WERI-Rb-1 (cell line): ENCODE results near the gene MBP.

Experiments used
- DNase-seq: peaks from one replicate; pipeline ENCODE4 v3.0.0-alpha.2; 2020
- H3K27ac ChIP-seq: fragments of 250-450 bp; sonication (Bioruptor Pico); 2 replicates; pipeline ENCODE4 v1.5.1; 2020; ENCODE audit warnings: mild to moderate bottlenecking, moderate library complexity
- H3K27me3 ChIP-seq: fragments of 250-450 bp; sonication (Bioruptor Pico); 2 replicates; pipeline ENCODE4 v1.5.1; 2021; ENCODE audit warnings: mild to moderate bottlenecking, low read depth, moderate library complexity; ENCODE audit not compliant: insufficient read depth, severe bottlenecking
- H3K36me3 ChIP-seq: fragments of 250-450 bp; sonication (Bioruptor Pico); 2 replicates; pipeline ENCODE4 v1.5.1; 2020; ENCODE audit warnings: mild to moderate bottlenecking, moderate library complexity
- H3K4me3 ChIP-seq: 2 replicates; pipeline ENCODE4 v1.5.1; 2011; ENCODE audit warnings: low read depth, mild to moderate bottlenecking, control low read depth, low read length
- H3K9me3 ChIP-seq: fragments of 250-450 bp; sonication (Bioruptor Pico); 2 replicates; pipeline ENCODE4 v1.5.1; 2021; ENCODE audit warnings: mild to moderate bottlenecking, moderate library complexity; ENCODE audit not compliant: severe bottlenecking
- TF ChIP-seq, protein P1 (sequence below): IDR thresholded peaks from 2 replicates; pipeline ENCODE4 v1.5.1; 2011; ENCODE audit warnings: low read depth, mild to moderate bottlenecking, control low read depth, inconsistent platforms, low read length

MBP gene

DNA sequence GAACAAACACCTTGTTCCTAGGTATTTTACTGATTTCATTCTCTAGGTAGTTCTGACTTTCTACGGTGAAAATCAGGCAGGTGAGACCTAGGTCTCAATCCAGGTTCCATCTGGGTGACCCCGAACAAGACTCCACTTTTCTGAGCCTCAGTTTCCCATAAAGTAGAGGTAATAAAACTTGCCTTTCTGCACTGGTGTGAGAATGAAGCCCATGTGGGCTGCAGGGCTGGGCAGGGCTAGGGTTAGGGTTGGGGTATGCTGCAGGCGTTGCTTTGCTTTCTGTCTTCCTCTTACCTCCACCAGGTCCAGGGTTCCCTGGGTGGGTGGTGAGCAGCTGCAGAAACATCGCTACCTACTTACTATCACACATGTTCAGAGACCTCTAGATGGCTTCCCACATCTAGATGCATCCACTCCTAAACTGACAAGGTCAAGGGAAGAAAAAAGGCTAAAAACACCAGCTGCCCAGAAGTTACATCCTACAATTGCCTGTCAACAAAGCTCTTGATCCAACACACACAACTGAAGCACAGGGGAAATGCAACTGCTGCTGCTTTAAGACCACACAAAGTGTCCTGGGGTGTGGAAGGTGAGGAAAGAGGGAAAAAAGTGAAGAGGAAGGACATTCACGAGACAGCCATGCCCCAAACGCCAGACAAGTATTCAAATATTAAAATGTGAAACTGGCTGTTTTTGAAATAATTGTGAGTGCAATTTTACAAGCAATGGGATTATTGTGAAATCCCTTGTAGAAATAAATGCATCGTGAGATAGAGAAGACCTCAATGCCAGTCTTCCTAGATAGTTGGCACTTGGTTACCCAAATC is 23.5 kb downstream of the MBP start:
- Histone ChIP-seq H3K27me3 (no peaks in the 10 kb centered on the region), H3K9me3 (no peaks in the 10 kb centered on the region), H3K27ac (no peak overlapping the region), H3K4me3 (peak overlapping the region; percentile 14), H3K36me3 (no peaks in the 10 kb centered on the region)
- TF ChIP-seq, protein P1, sequence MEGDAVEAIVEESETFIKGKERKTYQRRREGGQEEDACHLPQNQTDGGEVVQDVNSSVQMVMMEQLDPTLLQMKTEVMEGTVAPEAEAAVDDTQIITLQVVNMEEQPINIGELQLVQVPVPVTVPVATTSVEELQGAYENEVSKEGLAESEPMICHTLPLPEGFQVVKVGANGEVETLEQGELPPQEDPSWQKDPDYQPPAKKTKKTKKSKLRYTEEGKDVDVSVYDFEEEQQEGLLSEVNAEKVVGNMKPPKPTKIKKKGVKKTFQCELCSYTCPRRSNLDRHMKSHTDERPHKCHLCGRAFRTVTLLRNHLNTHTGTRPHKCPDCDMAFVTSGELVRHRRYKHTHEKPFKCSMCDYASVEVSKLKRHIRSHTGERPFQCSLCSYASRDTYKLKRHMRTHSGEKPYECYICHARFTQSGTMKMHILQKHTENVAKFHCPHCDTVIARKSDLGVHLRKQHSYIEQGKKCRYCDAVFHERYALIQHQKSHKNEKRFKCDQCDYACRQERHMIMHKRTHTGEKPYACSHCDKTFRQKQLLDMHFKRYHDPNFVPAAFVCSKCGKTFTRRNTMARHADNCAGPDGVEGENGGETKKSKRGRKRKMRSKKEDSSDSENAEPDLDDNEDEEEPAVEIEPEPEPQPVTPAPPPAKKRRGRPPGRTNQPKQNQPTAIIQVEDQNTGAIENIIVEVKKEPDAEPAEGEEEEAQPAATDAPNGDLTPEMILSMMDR, result no peak
- no peak for DNase-seq

DNA sequence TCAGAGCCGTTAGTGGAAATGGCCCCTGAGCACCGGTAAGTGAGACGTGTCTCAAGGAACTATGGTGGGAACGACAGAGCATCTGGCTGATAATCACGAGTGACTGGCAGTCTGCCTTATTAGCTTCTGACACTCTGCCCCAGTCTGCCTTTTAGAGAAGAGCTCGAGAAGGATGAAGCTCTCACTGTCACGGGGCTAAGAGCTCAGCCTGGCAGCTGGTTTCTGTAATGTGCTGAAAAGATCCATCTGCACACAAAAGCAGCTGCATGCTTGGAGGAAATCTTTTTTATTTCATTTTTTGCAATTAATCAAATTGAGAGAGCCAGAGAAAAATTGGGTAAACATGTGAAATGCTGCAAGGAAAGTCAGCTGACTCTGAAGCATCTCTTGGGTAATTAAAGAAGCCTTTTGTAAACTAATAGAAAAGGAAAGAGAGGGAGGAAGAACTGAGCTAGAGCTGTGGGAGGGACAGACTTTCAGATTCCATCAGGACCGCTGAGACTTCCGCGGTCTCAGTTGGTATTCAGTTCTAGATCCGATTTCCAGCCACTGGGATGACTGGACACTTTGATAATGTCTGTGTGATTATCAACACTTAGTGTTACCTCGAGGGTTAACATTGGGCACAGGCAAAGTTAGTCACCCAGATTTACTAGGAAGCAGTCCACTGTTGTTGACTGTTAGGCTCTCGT is 24.4 kb downstream of the MBP start:
- TF ChIP-seq, protein P1, result no peak
- Histone ChIP-seq H3K27me3 (no peaks in the 10 kb centered on the region), H3K9me3 (no peaks in the 10 kb centered on the region), H3K36me3 (no peaks in the 10 kb centered on the region), H3K27ac (peak overlapping the region; percentile 14; the same call in 1 of the 2 replicates), H3K4me3 (peak overlapping the region; percentile 14)
- DNase-seq, result peak; percentile 70

DNA sequence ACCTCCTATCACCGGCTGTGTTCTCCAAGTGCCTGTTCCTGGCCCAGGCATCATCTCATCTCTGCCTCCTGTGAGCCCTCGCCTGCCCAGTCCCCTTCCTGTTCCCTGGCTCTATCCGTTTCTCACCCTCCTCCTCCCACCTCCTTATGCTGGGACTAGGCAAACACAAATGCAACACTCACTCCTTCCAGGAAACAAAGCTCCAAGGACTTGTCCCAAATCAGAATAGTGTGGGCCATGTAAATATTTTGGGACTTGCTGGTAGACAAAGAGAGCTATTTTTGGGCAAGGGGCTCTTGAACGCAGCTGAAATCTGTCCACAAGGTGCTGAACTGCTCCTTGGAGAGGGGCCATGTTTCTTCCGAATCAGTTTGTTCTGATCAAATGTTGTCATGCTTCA is 25.3 kb downstream of the MBP start:
- no peak overlapping the region for H3K27ac ChIP-seq
- DNase-seq, result no peak

DNA sequence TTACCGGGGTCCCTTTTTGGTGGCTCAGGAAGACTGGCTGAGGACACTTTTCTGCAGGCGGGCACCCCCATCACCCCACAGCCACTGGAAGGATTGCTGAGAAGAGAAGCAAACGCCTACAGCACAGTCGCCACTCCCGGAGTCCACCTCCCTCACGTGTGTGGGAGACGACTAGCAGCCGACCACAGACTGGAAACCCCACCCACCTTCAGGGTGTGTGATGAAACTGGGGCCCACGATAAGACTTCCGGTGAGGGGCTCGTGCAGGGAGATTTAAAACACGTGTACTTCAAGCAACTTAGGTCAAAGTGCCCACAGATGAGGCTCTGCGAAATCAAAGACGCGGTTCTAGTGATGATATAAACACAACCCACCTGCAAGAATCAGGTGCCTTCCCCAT is 26.3 kb downstream of the MBP start:
- H3K36me3 ChIP-seq, result no peaks in the 10 kb centered on the region
- H3K27ac ChIP-seq, result no peak overlapping the region
- H3K4me3 ChIP-seq, result no peak overlapping the region
- no peaks in the 10 kb centered on the region for H3K27me3 ChIP-seq
- no peaks in the 10 kb centered on the region for H3K9me3 ChIP-seq
- TF ChIP-seq, protein P1, result no peak
- no peak for DNase-seq

More for the DNA sequence above, 25.3 kb downstream of the MBP start:
- Histone ChIP-seq H3K36me3 (no peaks in the 10 kb centered on the region), H3K9me3 (no peaks in the 10 kb centered on the region), H3K27me3 (no peaks in the 10 kb centered on the region), H3K4me3 (no peak overlapping the region)
- TF ChIP-seq, protein P1, result no peak

DNA sequence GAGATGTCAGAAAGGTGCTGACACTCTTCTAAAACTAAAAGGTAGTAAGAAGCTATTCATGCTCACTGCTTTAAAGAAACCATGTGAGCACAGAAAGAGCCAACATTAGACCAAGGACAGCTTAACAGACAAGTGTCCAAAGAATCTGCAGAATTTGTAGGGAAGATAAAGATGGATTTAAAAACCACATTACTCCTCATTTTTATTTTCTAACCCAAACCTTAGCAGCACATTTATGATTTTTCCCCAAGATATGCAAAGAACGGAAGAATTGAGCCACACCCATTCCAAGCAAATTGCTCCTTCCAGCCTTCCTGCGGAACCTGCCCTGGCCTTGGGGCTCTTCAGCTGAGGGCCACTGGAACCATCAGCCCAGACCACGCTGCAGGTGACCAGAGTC is 26.9 kb downstream of the MBP start:
- H3K27ac ChIP-seq, result no peak overlapping the region
- no peak for DNase-seq
- H3K4me3 ChIP-seq, result no peak overlapping the region
- no peaks in the 10 kb centered on the region for H3K36me3 ChIP-seq
- TF ChIP-seq, protein P1, result no peak
- H3K27me3 ChIP-seq, result no peaks in the 10 kb centered on the region
- H3K9me3 ChIP-seq, result no peaks in the 10 kb centered on the region
